Measurements from ENCODE around the gene CRELD2.

DNA sequence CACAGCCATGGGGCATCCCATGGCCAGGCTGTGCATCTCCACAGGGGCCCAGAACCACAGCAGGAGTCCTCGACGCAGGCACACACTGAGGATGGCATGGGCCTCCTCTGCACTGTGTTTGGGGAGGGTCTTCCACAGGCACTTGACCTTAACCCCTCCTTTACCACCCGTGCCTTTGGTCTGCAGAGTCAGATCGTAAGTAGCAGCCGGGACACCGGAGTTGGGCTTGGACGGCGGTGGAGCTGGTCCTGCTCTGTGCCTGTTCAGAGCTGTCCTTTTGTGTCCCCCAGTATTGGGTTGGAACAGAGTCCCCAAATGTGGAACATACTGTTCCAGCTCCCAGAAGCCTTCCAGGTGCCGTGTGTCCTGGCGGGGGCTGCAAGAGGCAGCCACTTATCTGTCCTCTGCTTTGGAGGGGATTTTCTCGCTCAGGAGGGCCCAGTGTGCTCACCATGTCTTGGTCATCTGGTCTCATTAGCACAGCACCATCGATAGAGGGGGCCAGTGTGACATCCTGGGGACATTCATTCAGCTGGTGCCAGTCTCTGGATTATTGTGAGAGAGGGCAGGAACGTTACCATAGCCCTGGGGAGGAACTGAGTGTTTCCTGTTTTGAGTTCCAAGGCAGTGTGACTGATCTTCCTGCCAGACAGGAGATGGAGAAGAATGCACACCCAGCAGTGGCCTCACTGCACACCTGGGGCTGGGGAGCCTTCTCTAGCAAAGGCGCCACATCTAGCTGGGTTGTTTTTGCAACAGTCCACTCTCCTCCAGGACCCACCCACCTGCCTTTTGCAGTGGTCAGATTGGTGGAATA is 12.4 kb downstream of the CRELD2 start:
- no peak for TF ChIP-seq POLR2AphosphoS5 (IDR thresholded peaks at IDR 0.05)
- TF ChIP-seq SMC3 (conservative IDR thresholded peaks at IDR 0.05; ENCODE audit: poor library complexity): no peak

All from neural cell (in vitro differentiated cells).